GM12865 (cell line): ENCODE measurements around the gene CACNA1F.

ENCODE experiments used
- DNase-seq: peaks from one replicate; pipeline ENCODE4 v3.0.0; 2010; ENCODE audit warnings: low read depth
- H3K4me3 ChIP-seq: 2 replicates; pipeline ENCODE4 v1.5.1; 2011; ENCODE audit warnings: mild to moderate bottlenecking, low read depth, low read length, control low read depth
- TF ChIP-seq, protein P1 (sequence below): IDR thresholded peaks from 2 replicates; pipeline ENCODE4 v1.5.1; 2011; ENCODE audit warnings: low read length, control low read depth, low read depth, inconsistent platforms; ENCODE audit not compliant: insufficient read depth; ENCODE audit errors: missing control alignments

The CACNA1F gene

DNA sequence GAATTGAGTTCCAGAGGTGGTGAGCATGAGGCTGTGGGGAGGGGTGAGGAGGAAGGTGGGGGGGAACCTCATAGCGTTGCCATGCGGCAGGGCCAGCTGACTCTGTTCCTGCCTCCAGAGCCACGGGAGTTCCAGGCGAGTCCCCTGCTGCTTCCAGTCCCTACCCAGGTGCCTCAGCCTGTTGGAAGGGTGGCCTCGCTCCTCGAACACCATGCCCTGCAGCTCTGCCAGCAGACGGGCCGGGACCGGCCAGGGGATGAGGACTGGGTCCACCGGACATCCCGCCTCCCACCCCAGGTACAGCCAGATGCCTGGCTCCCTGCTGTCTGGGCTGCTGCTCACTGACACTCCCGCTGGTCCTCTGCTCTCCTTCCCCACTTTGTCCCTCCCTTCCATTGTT is 10.0 kb upstream of the CACNA1F start:
- H3K4me3 ChIP-seq = no peak overlapping the region
- no peak for DNase-seq
- TF ChIP-seq, protein P1, sequence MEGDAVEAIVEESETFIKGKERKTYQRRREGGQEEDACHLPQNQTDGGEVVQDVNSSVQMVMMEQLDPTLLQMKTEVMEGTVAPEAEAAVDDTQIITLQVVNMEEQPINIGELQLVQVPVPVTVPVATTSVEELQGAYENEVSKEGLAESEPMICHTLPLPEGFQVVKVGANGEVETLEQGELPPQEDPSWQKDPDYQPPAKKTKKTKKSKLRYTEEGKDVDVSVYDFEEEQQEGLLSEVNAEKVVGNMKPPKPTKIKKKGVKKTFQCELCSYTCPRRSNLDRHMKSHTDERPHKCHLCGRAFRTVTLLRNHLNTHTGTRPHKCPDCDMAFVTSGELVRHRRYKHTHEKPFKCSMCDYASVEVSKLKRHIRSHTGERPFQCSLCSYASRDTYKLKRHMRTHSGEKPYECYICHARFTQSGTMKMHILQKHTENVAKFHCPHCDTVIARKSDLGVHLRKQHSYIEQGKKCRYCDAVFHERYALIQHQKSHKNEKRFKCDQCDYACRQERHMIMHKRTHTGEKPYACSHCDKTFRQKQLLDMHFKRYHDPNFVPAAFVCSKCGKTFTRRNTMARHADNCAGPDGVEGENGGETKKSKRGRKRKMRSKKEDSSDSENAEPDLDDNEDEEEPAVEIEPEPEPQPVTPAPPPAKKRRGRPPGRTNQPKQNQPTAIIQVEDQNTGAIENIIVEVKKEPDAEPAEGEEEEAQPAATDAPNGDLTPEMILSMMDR = no peak

DNA sequence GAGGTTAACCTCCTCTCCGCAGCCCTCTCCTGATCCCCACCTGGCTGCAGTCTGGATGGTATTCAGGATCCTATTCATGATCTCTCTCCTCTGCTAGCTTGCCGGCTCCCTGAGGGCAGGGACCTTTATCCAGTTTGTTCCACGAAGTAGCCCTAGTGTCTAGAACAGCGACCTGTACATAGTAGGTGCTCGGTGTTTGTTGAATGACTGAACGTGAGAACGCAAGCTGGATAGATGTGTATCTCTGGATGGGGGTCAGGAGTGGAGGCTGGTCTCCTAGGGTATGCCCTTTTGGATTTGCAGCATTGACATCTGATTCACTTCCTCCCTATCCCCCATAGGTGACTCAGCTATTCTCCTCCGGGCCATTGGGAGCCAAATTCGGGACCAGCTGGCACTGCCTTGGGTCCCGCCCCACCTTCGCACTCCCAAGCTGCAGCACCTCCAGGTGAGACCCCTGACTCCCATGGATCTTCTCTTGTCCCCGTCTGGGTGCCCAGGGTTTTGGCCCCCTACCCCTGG is 9.5 kb upstream of the CACNA1F start:
- TF ChIP-seq, protein P1 = no peak
- no peak overlapping the region for H3K4me3 ChIP-seq
- no peak for DNase-seq

- no peak for DNase-seq
- no peak overlapping the region for H3K4me3 ChIP-seq
- TF ChIP-seq, protein P1 = no peak
These were observed 5.6 kb upstream of the CACNA1F start for GRCh38 chrX:49238735-49239134.

- DNase-seq = no peak
- H3K4me3 ChIP-seq = no peak overlapping the region
- TF ChIP-seq, protein P1 = no peak
These were observed 3.9 kb upstream of the CACNA1F start for GRCh38 chrX:49237060-49237459.

GRCh38 chrX:49233887-49234555 is 881 bp upstream of the CACNA1F start:
- DNase-seq = no peak
- no peak overlapping the region for H3K4me3 ChIP-seq
- TF ChIP-seq, protein P1 = no peak

DNA sequence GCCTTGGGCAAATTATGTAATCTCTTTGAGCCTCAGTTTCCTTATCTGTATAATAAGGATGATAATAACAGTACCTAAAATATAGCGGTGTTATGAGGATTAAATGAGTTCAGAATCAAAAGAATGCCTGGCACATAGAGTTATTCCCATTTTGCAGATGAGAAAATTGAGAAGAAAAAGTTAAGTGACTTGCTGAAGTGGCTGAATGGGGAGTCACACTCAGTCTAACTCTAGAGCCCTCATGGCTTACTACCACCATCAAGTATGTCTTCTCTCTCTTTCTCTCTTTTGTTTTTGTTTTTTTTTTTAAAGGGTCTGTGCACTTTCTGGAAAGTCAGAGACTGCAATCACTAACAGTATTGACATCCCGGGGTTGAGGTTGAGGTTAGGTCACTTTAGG is 615 bp downstream of the CACNA1F start:
- DNase-seq = no peak
- TF ChIP-seq, protein P1 = no peak
- no peak overlapping the region for H3K4me3 ChIP-seq
